HEK293T (cell line): ENCODE data around the gene CIDEA.

Experiments
- ELF4 ChIP-seq: fragments of 450-650 bp; IDR thresholded peaks from 2 replicates; pipeline ENCODE4 v1.6.1; 2017; ENCODE audit warnings: antibody characterized with exemption
- FOXM1 ChIP-seq: fragments of 450-650 bp; IDR thresholded peaks from 2 replicates; pipeline ENCODE4 v1.6.1; 2017; ENCODE audit warnings: mild to moderate bottlenecking, borderline replicate concordance

DNA sequence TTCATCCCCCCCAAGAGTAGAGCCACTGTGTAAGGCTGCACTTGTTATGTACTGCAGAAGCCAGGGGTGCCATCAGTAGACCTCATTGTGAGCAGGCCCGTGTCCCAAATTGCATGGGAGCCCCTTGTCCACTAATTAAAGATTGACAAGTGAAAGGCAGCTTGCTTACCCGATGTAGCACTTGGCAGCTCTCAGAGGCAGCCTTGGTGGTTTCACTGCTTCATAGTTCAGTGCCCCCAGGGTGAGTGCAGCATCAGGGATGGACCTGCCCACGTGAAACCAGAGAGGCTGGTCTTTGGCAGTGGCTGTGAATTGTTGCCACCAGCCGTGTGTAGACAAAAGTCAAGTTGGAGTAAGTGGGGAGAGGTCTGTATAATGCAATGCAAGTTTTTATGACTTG is 67.2 kb downstream of the CIDEA start:
- TF ChIP-seq ELF4 (no peak), FOXM1 (no peak)
